Transverse colon (tissue), 4 donors: ENCODE results near the gene MT4. TPM values are rescaled to one million over a fixed set of nuclear protein-coding genes. Genes with fewer than 3 reads are reported as not detected.

Source experiments
- DNase-seq: peaks from one replicate; pipeline ENCODE4 v3.0.0-alpha.2; 2019
- H3K27ac ChIP-seq, 4 donors: fragments of 200-600 bp; sonication (generic); 2 replicates each; pipeline ENCODE4 v1.5.1; 2016 to 2018; ENCODE audit warnings: inconsistent platforms in 4 of 4
- H3K27me3 ChIP-seq: fragments of 200-600 bp; sonication (generic); 2 replicates; pipeline ENCODE4 v1.5.1; 2017; ENCODE audit warnings: inconsistent platforms
- H3K36me3 ChIP-seq, 4 donors: fragments of 200-600 bp; sonication (generic); 2 replicates each; pipeline ENCODE4 v1.5.1; 2017 to 2019; ENCODE audit warnings: inconsistent platforms in 4 of 4
- H3K4me1 ChIP-seq, 4 donors: fragments of 200-600 bp; sonication (generic); 2 replicates each; pipeline ENCODE4 v1.5.1; 2017 to 2020; ENCODE audit warnings: inconsistent platforms in 4 of 4
- H3K4me3 ChIP-seq, 4 donors: fragments of 200-600 bp; sonication (generic); 1 replicate in 1 of 4; 2 replicates in 3 of 4; pipeline versions ENCODE4 v1.5.1 to v1.6.1; 2017 to 2019; ENCODE audit warnings: inconsistent platforms in 4 of 4
- H3K9me3 ChIP-seq, 2 donors: fragments of 200-600 bp; sonication (generic); 2 replicates each; pipeline ENCODE4 v1.5.1; 2017 to 2019; ENCODE audit warnings: inconsistent platforms in 2 of 2
- CTCF ChIP-seq, 5 experiments: fragments of 200-600 bp in 3 of 5; fragments of 450-650 bp in 2 of 5; sonication (generic) in 3 of 5; IDR thresholded peaks; 1 replicate in 2 of 5; 2 replicates in 3 of 5; pipeline ENCODE4 v1.5.1; 2016 to 2017; ENCODE audit warnings: antibody characterized with exemption in 5 of 5, inconsistent platforms in 3 of 5, mild to moderate bottlenecking in 2 of 5, moderate library complexity in 1 of 5
- EP300 ChIP-seq: sonication (generic); formaldehyde crosslinking; IDR thresholded peaks from one replicate; pipeline ENCODE4 v1.6.1; 2017; ENCODE audit warnings: antibody characterized with exemption, low read depth
- POLR2A ChIP-seq: fragments of 450-650 bp; IDR thresholded peaks from one replicate; pipeline ENCODE4 v1.6.1; 2016; ENCODE audit warnings: antibody characterized with exemption, mild to moderate bottlenecking, moderate library complexity
- POLR2AphosphoS5 ChIP-seq, 3 donors: sonication (generic); formaldehyde crosslinking; IDR thresholded peaks; one replicate each; pipeline ENCODE4 v1.6.1; 2016; ENCODE audit warnings: antibody characterized with exemption in 3 of 3
- WGBS, 2 donors: methylation state at CpG; one replicate each; pipeline ENCODE4 v1.1.5; 2018; ENCODE audit warnings: low coverage in 1 of 2; 5-methylcytosine and 5-hydroxymethylcytosine counted together
- in situ Hi-C, 4 donors: fragments of 200-750 bp; cut with MboI; loops; one replicate each; pipeline versions ENCODE4 v1.15.0 to v1.15.1; 2017; ENCODE audit warnings: low sequenced_read_pairs in 3 of 4, low pct_ligation_motif_present in 1 of 4, low pct_unique_long_range_greater_than_20kb in 1 of 4
- intact Hi-C: fragments of 100-400 bp; cut with DNase I; formaldehyde crosslinking; loops from one replicate; pipeline ENCODE4 v1.15.1; 2023; ENCODE audit warnings: low total_unique reads
- total RNA-seq, 4 donors: library from RNA; depleted of rRNA; stranded (reverse); fragments of >200 nt; gene quantifications; one replicate each; pipeline ENCODE4 v1.1.0, GENCODE V29; 2016

The MT4 gene
- total RNA-seq, 4 donors from 2014 or later = 95.4 TPM; not detected in 3

GRCh38 chr16:56591377-56592060 is 26.6 kb downstream of the MT4 start:
- Histone ChIP-seq H3K9me3 (no peaks in the 10 kb centered on the region), H3K4me1 (peaks cover 0 to 13% (median 11%) of the 10 kb centered on the region in 4 donors), H3K27me3 (peaks cover 39% of the 10 kb centered on the region), H3K4me3 (no peak overlapping the region), H3K36me3 (no peaks in the 10 kb centered on the region), H3K27ac (no peak overlapping the region)
- in situ Hi-C loops = no loop called here
- intact Hi-C loops = no loop called here
- DNase-seq = no peak
- 42 to 51% methylated on average over 2 to 4 of the region's 4 CpGs for WGBS, 2 donors
- TF ChIP-seq CTCF (IDR thresholded peaks at IDR 0.05) = no peak
- TF ChIP-seq POLR2AphosphoS5 (IDR thresholded peaks at IDR 0.05) = no peak
- no peak for TF ChIP-seq POLR2A
- TF ChIP-seq EP300 = no peak

GRCh38 chr16:56593573-56594291 is 28.9 kb downstream of the MT4 start:
- intact Hi-C loops (no loop called here), in situ Hi-C loops (no loop called here)
- Histone ChIP-seq H3K27ac (no peak overlapping the region), H3K4me1 (peaks cover 0 to 13% (median 11%) of the 10 kb centered on the region in 4 donors), H3K27me3 (peaks cover 21% of the 10 kb centered on the region), H3K9me3 (no peaks in the 10 kb centered on the region), H3K4me3 (no peak overlapping the region), H3K36me3 (no peaks in the 10 kb centered on the region)
- DNase-seq = no peak
- 73 to 91% methylated on average over 4 to 6 of the region's 6 CpGs for WGBS, 2 donors
- TF ChIP-seq CTCF (IDR thresholded peaks at IDR 0.05) = no peak
- no peak for TF ChIP-seq POLR2A
- no peak for TF ChIP-seq POLR2AphosphoS5 (IDR thresholded peaks at IDR 0.05)
- TF ChIP-seq EP300 = no peak

- in situ Hi-C loops = no loop called here
- intact Hi-C loops = no loop called here
- TF ChIP-seq POLR2AphosphoS5 (IDR thresholded peaks at IDR 0.05) (no peak), EP300 (no peak), POLR2A (no peak), CTCF (IDR thresholded peaks at IDR 0.05) (no peak)
- Histone ChIP-seq H3K4me1 (peaks cover 0 to 10% (median 7%) of the 10 kb centered on the region in 4 donors), H3K36me3 (no peaks in the 10 kb centered on the region), H3K27ac (no peak overlapping the region), H3K27me3 (peaks cover 16% of the 10 kb centered on the region), H3K9me3 (no peaks in the 10 kb centered on the region), H3K4me3 (no peak overlapping the region)
- no peak for DNase-seq
- 89 to 100% methylated on average over 3 to 5 of the region's 5 CpGs for WGBS, 2 donors
Measured at GRCh38 chr16:56594292-56594619, 29.4 kb downstream of the MT4 start.

GRCh38 chr16:56600398-56600999 is 35.6 kb downstream of the MT4 start:
- intact Hi-C loops = no loop called here

More at GRCh38 chr16:56600398-56600999, 35.6 kb downstream of the MT4 start:
- no peak overlapping the region for H3K4me3 ChIP-seq
- H3K36me3 ChIP-seq = no peaks in the 10 kb centered on the region
- no peaks in the 10 kb centered on the region for H3K4me1 ChIP-seq
- no peaks in the 10 kb centered on the region for H3K27me3 ChIP-seq
- H3K27ac ChIP-seq = no peak overlapping the region
- WGBS, 2 donors = 31 to 67% methylated on average over 3 to 8 of the region's 8 CpGs
- TF ChIP-seq POLR2AphosphoS5 (IDR thresholded peaks at IDR 0.05) (no peak), EP300 (no peak), POLR2A (no peak), CTCF (IDR thresholded peaks at IDR 0.05) (peak; percentile 48 to 54 (median 53))
- no peak for DNase-seq
- H3K9me3 ChIP-seq = no peaks in the 10 kb centered on the region
- in situ Hi-C loops = no loop called here
